RPMI7951 (cell line): ENCODE data around the gene CHSY1. TPM values are rescaled to one million over a fixed set of nuclear protein-coding genes. Genes with fewer than 3 reads are reported as not detected.

Source experiments
- DNase-seq: peaks from one replicate; pipeline ENCODE4 v3.0.0-alpha.2; 2012; ENCODE audit warnings: low read depth
- total RNA-seq: library from RNA; depleted of rRNA; stranded (reverse); fragments of >200 nt; shearing (Covaris generic); gene quantifications from 2 replicates; pipeline ENCODE4 v1.2.3, GENCODE V29; 2014

The CHSY1 gene
- total RNA-seq, 1 experiment from 2014 or later = 41.5 TPM

DNA sequence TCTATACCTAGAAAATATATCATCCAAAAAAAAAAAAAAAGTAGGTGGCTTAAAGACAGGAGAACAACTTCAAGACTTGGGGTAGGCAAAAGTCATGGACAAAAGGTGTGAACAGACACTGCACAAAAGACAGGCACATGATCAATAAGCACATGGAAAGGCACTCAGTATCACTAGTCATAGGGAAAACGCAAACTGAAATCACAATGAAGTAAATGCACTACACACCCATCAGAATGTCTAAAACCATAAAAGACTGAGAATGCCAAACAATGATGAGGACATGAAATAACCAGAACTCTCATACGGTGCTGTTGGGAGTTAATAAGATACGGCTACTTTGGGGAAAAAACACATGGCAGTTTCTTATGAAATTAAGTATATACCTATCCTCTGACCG lies 40.0 kb downstream of the CHSY1 start:
- DNase-seq = no peak

DNA sequence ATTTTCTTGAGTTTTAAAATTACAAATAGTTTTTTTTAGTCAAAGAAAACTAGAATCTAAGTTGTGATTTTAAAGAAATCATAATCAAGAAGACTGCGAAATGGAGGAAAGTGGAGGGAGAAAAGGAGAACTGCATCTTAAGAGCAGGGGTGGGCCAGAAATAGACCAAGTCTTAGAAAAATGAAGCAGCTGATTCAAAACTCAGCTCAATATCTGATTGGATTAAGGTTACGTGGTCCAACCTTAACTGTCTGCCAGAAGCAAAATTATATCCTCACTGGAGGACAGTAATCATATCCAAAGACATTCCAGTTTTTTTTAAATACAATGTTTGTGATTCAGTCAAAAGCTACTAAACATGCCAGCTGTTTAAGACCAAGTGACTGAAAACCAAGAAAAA lies 41.4 kb downstream of the CHSY1 start:
- no peak for DNase-seq

DNA sequence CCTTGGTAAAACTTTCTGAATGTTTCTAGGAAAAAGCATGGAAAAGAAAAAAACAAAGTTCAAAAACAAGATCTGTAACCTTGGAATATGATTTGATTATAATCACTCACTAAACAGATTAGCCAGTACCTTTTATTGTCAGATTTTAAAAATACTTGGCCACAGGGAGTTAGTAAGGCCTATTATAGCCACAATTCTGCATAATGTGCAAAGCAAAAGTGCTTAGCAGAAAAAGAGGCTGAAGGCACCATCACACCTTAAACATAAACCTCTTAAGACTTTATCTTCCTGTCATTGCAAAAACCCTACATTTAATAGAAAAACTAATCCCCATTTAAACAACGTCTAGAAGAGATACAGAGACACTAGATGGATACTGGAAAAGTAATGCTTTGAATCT lies 41.8 kb downstream of the CHSY1 start:
- no peak for DNase-seq

DNA sequence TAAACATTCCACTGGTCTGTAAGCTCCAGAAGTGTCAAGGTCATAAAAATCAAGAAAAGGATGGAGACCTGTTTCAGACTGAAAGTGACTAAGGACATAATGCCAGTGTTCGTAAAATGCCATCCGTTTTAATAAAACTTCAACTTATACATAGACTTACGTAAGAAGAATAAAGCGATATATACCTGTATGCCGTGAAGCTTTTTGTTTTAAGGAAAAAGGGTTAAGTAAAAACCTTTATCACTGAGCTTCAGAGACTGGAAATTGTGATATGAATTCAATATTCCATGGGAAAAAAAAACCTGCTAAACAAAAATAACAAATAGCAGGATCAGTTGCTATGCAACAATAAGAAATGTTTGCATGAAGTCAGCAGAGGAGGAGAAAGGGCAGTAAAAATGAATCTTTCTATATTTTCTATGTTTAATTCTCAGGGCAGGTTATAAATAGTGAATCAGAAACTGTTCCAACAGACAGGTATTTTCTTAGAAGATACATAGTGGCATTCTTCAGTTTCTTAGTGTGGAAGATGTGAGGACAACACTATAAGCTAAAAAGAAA lies 42.5 kb downstream of the CHSY1 start:
- no peak for DNase-seq

DNA sequence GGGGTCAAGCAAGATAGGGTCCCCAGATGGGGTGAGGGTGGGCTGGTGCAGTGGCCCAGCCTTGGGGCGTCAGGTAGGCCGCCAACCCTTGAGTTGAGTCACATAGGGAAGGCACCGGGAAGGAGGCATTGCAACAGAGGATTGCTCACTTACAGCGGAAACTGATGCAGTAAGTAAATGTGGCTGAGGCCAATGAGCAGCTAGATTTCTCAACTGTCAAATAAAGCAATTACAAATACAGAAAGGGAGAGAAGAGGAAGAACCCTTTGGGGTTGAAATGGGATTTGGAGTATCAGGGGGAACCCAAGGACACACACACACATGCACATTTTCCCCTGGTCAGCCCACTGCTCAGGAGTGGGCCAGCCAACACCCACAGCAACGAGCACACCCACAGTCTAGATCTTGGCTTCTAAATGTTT lies 44.0 kb downstream of the CHSY1 start:
- DNase-seq = peak; percentile 77

DNA sequence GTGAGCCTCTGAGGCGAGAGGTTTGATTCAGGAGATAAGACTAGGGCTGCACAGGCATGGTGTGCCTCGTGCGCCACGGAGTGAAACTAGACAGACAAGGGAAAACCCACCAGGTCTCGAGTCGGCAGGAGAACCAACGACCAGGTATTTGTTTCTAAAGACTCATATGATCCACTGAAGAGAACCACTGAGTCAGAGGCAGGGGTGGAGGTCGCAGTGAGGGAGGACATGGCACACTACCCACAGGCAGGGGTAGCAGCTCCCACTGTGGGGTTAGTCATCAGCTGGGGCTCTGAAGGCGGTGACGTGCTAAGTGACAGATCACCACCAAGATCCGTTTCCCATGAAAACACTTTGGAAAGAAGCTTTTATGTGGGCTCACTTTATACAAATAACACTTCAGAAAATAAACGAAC lies 45.7 kb downstream of the CHSY1 start:
- peak; percentile 74 for DNase-seq

DNA sequence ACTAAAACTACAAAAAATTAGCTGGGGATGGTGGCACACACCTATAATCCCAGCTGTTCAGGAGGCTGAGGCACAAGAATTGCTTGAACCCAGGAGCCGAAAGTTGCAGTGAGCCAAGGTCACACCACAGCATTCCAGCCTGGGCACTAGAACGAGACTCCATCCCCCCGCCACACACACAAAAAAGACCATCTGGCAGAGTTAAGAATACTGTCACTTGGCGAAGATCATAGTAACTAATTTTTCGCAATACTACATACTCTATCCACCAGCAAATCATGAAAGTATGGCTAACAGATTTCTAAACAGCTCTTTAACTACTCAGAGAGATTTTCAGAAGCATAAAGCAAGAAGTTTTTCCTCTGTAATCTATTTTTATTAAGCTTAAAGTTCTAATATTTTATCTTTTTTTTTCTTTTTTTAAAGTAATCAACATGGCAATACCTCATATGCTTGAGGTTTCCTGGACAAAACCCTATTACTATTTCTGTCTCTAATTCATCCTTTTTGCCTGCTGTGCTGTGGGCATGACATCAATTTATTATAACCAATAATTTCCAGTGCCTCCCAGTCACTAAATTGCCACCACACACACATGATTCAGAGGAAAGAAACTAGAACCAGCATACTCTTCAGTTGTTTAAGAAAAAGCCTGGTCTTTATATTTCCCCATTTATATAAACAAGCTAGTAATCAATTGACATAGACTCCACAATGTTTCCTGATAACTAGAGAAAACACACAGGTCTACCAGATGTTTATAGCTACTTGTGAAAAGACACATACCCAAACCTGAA lies 46.9 kb downstream of the CHSY1 start:
- DNase-seq = peak; percentile 39

DNA sequence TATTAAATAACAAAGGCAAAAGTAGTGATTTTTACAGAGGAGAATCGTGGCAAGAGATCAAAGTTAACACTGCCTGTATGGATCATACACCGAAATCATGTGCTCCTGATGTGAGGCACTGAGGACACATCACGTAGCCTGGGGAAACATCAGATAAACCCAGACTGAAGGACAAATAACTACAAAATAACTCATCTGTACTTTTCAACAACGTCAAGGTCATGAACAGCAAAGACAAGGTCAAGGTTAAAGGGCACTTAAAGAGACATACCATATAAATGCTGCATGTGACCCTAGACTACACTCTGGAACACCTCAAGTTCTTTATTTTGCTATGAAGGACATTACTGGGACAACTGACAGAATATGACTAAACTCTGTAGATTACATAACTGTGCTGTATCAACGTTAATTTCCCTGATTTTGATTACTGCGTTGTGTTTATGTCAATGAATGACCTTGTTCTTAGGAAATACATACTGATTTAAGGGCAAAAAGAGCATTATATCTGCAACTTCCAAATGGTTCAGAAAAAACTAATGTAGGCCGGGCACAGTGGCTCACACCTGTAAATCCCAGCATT lies 48.1 kb downstream of the CHSY1 start:
- peak; percentile 49 for DNase-seq

DNA sequence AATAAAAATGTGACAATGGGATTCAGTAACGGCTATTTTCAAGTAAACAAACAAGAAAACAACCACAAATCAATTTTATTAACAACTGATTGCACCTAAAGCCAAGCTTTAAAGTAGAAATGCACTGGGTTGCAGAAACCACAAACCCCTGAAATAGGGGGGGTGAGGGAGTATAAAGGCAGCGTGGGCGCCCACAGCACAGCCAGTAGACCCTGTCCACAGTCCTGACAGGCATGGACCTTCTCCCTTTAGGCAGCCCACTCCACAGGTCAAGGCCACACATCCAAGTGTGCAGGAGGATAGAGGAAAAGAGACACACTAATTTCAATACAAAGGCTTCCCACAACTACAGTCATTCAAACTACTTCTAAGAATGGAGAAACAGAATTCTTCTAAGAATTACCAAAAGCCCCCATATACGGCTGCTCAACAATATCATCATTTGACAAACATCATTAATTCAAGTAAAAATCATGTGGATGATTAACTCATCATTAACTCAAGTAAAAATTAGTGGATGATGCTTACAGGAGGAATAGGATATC lies 48.7 kb downstream of the CHSY1 start:
- DNase-seq = no peak

DNA sequence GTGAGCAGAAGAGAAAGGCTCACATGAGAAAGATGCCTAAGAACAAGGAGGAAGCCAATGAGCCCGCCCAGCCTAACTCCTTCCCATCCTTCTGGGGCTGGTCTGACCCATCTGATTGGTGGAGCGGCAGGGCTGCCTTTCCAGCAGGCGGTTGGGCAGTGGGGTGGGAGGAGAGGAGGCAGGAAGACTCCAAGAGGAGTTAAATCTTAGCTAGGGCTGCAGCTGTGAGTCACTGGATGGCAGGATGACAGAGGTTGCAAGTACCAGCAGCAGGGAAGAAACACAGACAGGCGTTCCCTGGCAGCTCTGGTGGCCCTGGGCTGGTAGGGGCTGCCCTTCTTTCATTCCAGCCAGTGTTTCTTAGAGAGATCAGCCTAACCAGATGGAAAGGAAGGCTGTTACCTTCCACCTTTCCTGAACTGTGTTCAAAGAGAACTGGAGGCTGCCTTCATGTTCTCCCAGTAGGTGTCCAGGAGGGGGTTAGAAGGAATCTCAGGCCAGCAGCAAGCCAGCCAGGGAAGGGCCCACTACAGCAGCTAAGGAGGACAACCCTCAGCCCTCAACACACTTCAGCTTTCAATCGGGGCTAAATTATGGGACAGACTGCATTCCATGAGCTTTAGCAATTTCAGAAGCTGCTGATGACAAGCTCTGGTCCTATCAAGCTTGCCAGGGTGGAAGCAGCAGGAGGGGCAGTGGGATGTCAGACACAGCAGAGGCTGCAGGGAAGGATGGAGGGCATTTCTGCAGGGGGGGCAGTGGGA lies 50.3 kb downstream of the CHSY1 start:
- peak; percentile 99 for DNase-seq

DNA sequence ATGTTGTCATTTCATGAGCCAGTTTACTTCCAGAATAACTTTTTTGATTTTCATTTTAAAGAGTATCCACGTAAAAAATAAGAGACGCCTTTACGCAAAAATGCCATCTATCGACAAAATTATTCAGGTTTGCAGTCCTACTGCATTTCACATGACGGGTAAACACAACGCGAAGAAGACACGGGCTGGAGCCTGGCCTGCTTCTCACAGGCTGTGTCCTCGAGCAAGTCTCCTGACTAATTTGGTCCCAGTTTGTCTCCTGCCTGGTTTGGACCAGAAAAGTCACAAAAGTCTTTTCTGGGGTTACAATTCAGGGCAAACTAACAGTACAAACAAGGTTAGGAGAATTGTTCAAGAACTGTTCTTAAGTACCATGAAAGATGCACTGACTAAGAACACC lies 51.7 kb downstream of the CHSY1 start:
- no peak for DNase-seq

DNA sequence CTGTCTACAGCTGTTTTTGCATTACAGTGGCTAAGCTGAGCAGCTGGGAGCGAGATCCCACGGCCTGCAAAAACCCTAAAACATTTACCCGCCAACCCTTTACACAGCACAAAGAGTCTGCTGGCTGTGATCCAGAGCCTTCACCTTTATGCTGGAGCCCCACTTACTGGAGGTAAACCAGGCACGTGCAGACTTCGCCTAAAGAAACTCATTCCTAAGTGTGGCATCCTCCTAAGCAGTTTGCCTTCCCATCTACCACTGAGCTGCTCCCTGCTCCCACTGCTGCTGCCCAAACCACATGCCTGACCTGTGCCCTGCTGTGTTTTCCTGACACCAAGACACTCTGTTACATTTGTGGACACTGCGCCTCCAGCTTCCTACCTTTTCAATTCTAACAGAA lies 53.0 kb downstream of the CHSY1 start:
- DNase-seq = peak; percentile 55

DNA sequence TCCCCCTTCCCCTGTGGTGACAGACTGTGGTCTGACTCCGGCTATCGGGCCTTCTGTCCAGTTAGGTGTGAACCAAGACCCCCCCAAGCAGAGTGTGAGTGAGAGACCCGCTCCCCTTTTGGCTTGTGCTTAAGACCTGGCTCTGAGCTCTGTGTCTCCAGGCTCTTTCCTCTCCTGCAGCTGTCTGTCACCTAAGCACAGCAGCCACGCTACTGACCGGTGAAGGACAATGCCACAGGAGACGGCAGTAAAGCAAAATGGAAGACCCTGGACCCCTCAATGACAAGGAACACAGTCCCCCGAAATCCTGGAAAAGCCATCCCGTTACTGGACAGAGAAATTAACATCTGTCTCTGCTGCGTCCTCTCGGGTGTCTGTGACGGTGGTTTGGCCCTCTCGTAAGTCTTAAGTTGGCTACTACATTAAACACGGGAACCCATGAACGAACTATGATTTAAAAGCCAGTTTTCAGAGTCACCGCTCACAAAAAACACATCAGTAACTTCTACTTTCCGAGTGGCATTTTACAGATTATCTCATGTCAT lies 53.7 kb downstream of the CHSY1 start:
- DNase-seq = no peak

DNA sequence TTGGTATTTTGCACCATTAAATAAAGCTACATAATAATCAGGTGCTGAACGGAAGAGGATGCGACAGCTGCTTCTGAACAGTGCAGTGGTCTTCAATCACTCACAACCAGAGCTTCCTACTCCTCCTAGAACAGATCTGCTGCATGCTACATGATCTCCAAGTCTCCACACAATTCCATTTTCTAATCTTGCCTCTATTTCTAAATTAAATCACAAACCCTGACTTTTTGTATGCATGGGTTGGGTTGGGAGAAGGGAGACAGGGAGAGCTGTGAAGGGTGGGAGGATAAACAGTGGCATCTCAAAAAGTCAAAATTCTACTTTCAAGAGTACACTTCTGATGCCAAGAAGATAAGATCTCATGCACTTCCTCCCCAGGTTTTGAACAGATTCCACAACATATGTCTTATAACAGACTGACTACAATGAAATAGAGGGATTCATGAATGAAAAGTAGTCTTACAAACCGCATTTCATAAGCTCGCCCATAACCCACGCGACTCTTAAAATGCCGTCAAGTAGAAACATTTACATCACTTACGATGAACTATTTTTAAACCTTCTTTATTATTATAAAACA lies 57.2 kb downstream of the CHSY1 start:
- peak; percentile 59 for DNase-seq

DNA sequence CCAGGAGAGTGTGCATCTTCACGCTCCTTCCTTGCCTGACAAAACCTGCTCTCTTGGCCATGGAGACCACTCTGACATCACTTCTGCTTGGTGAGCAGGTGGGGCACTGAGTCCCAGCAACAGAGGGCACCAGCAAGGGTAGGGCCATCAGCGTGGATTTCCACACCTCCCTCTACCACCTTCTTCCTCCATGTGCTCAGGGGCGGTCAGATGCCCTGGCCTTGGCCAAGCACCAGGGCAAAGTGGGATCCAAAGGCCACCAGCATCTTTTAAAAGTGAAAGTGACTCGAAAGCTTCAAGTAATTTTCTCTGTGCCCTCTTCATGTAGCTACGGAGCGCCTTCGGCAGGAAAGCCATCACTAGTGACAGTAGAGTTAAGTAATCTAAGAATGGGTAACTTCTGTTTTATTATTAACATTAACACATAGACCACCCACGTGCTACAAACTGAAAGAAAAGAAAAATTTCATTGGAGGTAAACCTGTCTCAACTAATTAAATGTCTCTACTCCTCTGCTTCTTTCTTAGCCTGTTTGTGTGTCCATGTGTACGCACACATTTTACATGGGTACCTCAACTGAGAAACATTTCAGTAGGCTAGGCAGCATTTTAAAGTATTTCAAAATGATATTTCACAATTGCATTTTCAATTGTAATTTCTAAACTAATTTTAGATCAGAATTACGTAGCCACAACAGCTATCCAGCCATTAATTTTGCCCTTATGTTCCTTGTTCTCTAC lies 57.9 kb downstream of the CHSY1 start:
- no peak for DNase-seq

DNA sequence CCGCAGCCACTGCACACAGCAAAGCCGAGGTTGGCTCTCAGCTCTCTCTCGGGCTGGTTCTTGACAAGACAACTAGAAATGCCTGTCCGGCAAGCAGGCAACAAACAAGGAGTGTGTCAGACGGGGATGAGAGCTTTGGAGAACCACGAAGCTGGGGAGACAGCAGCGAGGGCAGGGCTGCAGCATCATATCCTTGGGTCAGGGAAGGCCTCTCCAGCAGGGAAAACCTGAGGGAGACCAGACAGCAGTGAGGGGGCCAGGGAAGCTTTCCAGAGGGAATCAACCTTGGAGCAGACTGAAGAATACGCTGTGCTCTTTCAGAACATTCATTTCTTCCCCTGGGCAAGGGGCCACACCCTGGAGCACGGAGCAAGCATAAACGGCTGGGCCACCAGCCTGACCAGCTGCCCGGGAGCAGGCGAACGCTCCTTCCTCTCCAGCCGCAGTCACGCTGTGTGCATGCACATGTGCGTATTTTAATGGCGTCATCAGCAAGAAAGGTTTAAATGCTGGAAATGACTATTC lies 58.7 kb downstream of the CHSY1 start:
- DNase-seq = no peak

DNA sequence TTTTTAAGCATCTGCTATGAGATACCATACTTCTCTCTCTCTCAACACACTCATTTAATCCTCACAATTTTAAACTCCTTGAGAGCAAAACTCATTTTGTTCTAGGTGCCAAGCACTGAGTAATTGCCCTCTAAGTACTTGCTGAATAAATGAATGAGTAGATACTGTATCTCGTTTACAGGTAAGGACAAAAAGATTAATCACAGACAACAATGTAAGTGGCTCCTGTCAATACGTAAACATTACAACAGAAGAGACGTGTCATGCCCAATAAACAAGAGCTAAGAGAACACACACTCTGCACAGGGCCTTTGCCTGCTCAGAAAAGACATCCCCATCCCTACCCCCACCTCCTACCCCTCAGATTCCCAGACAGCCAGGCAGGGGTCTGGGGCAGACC lies 59.8 kb downstream of the CHSY1 start:
- no peak for DNase-seq

DNA sequence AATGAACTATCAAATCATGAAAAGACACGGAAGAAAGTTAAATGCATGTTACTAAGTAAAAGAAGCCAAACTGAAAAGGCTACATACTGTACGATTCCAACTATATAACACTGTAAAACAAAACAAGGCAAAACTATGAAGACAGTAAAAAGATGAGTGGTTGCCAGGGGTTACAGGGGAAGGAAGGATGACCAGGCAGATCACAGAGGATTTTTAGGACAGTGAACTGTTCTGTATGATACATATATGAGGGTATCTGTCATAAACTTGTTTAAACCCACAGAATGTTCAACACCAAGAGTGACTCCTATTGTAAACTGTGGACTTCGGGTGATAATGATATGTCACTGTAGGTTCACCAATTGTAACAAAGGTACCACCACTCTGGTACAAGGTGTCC lies 60.6 kb downstream of the CHSY1 start:
- no peak for DNase-seq

DNA sequence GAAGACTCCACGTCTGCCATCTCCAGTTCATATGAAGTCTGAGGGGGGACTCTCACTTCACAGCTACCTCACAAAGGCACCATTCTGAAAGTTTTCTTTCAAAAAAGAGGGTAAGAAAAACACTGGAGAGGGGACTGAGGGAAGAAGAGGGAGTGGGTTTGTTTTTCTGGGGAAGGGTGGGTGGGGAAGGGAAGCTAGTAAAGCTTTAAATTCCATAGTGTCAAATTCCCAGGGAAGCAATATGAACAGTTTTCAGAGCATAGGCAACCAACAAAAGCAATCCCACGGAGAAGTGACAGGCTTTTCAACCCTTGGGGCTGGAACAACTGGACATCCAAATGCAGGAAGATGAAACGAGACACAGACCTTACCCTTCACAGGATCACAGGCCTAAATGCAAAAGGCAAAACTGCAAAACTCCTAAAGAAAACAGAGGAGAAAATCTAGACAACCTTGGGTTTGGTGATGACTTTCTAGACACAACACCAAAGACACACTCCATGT lies 61.7 kb downstream of the CHSY1 start:
- no peak for DNase-seq

DNA sequence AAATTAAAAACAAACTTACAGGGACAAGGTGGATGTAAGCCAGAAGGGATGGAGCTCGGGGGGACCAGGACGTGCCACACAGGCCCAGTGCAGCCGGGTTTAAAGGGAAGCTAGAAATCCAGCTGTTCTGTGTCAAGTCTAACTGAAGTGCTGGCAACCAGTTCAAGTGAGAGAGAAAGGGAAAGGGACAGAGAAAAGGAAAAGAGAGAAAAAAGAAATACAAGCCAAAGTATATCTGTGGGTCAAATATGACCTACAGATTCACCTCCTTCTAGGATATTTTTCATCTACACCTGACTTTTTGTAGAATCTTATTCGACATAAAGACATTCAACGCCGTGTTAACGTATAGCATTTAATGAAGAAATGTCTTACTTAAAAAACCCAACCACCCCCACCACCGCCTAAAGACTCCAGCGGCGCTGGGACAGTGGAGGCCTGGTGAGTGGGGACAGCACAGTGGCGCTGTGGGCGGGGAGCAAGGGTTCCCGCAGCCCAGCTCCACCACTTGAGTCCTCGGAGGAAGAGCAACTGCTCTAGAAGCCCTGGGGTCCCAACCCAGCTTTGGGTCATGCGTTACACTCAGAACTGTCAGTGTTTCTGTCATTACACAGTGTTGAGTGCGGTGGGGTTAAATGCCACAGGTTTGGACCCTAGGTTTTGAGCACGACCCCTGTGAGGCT lies 62.3 kb downstream of the CHSY1 start:
- DNase-seq = no peak
